Neuron (in vitro differentiated cells): ENCODE data around the gene INSYN2A.

Source experiments
- H2AFZ ChIP-seq: one replicate; pipeline ENCODE4 v1.6.1; 2013; ENCODE audit warnings: low read depth, mild to moderate bottlenecking, inconsistent platforms, low read length, moderate library complexity
- H3K27me3 ChIP-seq: one replicate; pipeline ENCODE4 v1.6.1; 2013; ENCODE audit warnings: low read length; ENCODE audit not compliant: insufficient read depth
- H3K36me3 ChIP-seq: one replicate; pipeline ENCODE4 v1.6.1; 2013; ENCODE audit warnings: low read length; ENCODE audit not compliant: insufficient read depth
- H3K4me1 ChIP-seq: one replicate; pipeline ENCODE4 v1.6.1; 2013; ENCODE audit warnings: low read length; ENCODE audit not compliant: insufficient read depth
- H3K4me3 ChIP-seq: 2 replicates; pipeline ENCODE4 v1.5.1; 2013; ENCODE audit warnings: mild to moderate bottlenecking, low read length, moderate library complexity
- H3K9me3 ChIP-seq: one replicate; pipeline ENCODE4 v1.6.1; 2013; ENCODE audit warnings: low read length

The INSYN2A gene

DNA sequence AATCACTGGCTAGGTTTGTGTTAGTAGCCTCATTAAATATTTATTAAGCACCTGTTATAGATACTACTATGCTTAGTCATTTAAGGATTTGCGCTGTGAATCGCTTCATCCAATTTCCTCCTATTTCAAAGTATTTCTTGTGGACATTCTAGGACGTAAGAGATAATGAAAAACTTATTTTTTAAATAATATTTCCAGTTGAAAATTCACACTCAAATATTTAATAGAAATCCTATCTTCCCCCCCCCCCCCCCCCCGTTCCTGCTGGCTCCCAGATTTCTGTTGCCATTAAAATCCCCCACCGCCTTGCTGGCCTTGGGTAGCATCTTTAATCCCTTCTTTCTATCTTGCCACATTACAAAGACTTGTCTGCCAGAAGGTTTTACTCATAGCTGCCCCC, 6.0 kb downstream of the INSYN2A start:
- Histone ChIP-seq H2AFZ (no peak overlapping the region), H3K4me1 (no peaks in the 10 kb centered on the region), H3K4me3 (no peak overlapping the region), H3K27me3 (no peaks in the 10 kb centered on the region), H3K9me3 (no peaks in the 10 kb centered on the region), H3K36me3 (no peaks in the 10 kb centered on the region)

DNA sequence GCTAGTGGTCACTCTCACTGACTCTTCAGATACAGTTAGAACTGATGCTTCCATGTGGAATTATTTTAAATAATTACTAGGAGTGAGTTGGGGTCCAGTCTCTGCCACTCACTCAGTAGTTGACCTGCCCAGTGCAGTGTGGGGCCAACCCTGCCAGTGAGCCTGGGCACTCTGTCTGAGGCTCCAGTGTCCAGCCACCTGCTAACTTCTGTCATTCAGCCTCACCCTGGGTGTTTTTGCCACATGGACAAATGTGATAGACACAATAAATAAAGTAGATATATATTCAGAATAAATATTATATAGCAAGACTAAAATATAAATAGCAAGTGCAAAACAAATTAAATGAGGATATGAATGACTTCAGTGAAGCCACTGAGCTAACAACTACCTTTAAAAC, 7.2 kb downstream of the INSYN2A start:
- Histone ChIP-seq H3K9me3 (peaks cover 3% of the 10 kb centered on the region), H2AFZ (no peak overlapping the region), H3K4me3 (no peak overlapping the region), H3K4me1 (no peaks in the 10 kb centered on the region), H3K27me3 (no peaks in the 10 kb centered on the region), H3K36me3 (no peaks in the 10 kb centered on the region)

DNA sequence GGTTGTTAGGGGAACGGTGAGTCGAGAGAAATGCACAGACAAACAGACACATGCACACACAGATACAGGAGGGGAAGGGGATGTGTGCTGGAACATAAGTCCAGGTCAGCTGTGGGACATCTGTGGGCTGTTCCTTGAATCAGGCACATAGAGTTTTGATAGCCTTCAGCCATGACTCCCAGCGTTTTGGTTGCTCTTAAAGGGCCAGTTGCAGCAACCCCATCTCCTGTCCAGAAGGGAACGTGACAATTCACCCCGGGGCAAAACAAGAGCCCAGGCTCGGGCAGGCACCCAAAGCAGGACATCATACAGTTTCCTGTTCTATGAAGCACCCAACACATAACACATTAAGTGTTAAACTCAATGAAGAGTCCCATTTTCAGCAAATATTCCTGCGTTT, 9.6 kb downstream of the INSYN2A start:
- no peaks in the 10 kb centered on the region for H3K27me3 ChIP-seq
- H3K4me1 ChIP-seq: no peaks in the 10 kb centered on the region
- H2AFZ ChIP-seq: no peak overlapping the region
- H3K36me3 ChIP-seq: no peaks in the 10 kb centered on the region
- H3K9me3 ChIP-seq: peaks cover 3% of the 10 kb centered on the region
- H3K4me3 ChIP-seq: no peak overlapping the region

DNA sequence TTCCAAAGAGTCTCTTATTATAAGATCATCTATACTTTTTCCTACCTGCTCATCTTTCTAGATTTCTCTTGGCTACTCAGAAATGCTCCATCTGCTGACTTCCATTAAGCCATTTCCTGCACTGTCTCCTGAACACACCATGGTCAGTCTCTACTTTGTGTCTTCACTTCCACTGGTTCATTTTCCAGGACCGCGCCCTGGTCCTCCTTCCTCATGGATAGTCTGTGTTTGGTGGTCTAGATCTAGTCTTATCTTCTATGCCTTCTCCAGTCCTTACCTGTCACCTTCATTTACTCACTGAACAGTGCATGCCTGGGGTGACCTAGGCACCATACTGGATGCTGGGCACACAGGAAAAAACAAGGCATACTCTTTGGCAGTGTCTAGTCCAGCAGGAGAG, 11.8 kb downstream of the INSYN2A start:
- Histone ChIP-seq H3K9me3 (peaks cover 3% of the 10 kb centered on the region), H3K4me3 (no peak overlapping the region), H3K4me1 (no peaks in the 10 kb centered on the region), H3K36me3 (no peaks in the 10 kb centered on the region), H2AFZ (no peak overlapping the region), H3K27me3 (no peaks in the 10 kb centered on the region)

DNA sequence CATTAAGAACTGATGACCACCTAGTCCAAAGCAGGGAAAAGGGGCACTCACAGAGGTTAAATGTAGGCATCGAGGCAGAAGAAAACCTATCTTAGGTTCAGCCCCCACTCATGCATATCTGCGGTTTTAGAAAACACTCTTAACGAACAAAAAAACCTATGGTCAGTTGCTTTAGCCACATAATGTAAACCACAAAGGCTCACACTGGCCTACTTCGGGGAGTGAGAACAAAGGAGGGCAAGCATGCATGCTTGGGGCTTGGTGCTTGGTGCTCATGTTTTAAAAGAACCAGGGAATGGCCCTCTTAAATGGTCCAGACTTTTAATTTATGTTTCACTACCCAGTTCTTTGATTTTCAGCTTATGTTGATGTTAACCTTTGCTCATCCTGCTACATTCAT, 14.2 kb downstream of the INSYN2A start:
- no peaks in the 10 kb centered on the region for H3K4me1 ChIP-seq
- H3K36me3 ChIP-seq: no peaks in the 10 kb centered on the region
- peaks cover 3% of the 10 kb centered on the region for H3K9me3 ChIP-seq
- H2AFZ ChIP-seq: no peak overlapping the region
- H3K27me3 ChIP-seq: no peaks in the 10 kb centered on the region
- H3K4me3 ChIP-seq: no peak overlapping the region

DNA sequence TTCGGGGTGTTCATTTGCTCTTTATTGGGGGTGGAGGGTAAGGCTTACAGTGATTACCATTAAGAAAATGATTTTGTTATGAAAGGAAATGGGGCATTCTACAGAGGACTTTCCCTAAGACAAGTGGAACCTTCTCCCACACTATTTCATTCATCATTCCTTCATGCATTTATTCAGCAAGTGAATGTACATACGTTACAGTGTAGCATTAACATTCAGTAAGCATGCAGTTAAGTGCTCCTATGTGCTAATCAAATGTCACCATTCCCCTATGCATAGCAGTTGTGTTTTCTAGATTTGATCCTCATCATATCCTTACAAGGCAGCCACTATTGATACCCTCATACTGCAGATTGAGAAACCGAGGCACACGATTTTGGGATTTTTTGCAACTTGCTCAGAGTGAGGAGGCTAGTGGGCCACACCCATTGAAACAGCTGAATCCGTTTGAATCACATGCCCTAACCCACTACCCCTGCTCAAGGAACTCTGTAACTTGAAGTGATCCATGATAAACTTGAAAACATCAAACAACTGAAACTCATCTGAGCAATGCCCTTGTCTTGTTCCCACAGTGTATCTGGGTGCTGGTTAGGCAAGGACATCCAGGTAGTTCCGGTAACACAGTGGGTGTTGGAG, 16.7 kb downstream of the INSYN2A start:
- Histone ChIP-seq H3K9me3 (peaks cover 1% of the 10 kb centered on the region), H3K4me1 (no peaks in the 10 kb centered on the region), H3K27me3 (no peaks in the 10 kb centered on the region), H2AFZ (no peak overlapping the region), H3K36me3 (no peaks in the 10 kb centered on the region), H3K4me3 (no peak overlapping the region)

DNA sequence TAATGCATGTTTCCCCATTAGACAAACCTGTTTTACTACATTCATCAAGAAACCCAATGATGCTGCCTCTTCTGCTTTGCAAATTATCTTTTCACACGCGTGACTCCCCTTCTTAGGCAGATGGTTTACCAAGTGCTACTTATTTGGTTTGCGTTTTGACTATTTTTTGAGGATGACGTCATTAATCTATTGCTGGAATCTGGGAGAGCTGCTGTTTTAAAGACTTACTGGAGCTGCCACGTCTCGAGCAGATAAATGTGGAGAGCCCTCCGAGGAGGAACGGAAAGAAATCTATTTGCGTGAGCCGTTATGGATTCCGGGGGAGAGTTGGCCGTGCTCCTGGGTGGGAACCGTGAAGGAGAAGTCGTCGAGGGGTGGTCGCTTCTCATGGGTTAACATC, 19.7 kb downstream of the INSYN2A start:
- Histone ChIP-seq H3K4me1 (no peaks in the 10 kb centered on the region), H3K9me3 (no peaks in the 10 kb centered on the region), H3K4me3 (no peak overlapping the region), H3K27me3 (no peaks in the 10 kb centered on the region), H2AFZ (no peak overlapping the region), H3K36me3 (peaks cover 11% of the 10 kb centered on the region)

DNA sequence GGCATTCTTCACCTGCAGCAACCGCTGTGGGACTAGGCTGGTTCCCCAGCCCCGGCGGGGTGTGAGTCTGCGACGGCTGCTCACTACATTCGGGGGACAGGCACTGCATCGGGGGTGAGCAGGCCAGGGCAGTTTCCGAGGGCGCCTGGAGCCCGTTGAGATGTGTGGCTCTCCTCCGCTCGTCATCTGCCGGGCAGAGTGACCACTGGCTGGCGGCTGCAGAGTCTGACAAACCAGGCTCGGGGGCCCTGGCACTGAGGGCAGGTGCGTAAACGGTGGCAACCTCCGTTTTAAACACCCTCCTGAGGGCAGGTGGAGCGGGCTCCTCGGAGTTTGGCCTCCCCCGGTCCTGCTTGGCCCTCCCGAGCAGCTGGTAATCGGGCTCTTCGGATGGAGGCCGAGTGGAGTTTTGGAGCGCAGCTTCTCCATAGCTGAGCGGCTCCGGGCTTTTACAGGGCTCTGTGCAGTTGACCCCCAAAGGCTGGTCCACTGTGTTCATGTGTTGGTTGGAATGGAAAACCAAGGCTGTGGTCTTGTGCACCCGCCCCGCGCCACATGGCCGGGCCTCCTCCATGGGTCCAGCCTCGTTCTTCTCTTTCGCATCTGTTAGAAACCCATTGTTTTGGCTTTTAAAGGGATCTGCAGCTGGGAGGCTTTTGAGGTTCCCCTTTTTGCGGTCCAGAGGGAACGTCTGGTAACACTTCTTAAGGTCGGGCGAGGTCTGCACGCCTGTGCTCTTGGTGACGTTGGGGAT, 20.9 kb downstream of the INSYN2A start:
- Histone ChIP-seq H3K4me1 (no peaks in the 10 kb centered on the region), H3K9me3 (no peaks in the 10 kb centered on the region), H3K27me3 (no peaks in the 10 kb centered on the region), H2AFZ (no peak overlapping the region), H3K36me3 (peaks cover 11% of the 10 kb centered on the region), H3K4me3 (no peak overlapping the region)

DNA sequence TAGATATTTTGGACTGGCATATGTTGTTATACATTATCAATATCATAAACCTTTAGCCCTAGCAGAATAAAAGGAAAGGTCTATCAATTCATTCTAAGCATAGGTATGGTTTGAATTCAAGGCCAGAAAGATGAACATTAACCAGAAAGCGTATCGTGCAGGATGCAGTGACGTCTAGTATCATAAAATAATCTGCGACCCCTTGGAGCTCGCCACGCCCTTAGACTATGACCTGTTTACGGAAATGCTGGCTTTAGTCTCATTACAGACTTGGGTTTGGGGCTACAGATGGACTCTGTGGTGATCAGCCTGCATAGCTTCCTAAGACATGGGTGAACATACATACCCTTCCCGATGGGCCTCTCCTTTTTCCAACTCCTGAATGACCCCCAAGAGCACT, 21.5 kb downstream of the INSYN2A start:
- H2AFZ ChIP-seq: no peak overlapping the region
- H3K9me3 ChIP-seq: no peaks in the 10 kb centered on the region
- H3K4me1 ChIP-seq: no peaks in the 10 kb centered on the region
- H3K4me3 ChIP-seq: no peak overlapping the region
- H3K27me3 ChIP-seq: no peaks in the 10 kb centered on the region
- peaks cover 11% of the 10 kb centered on the region for H3K36me3 ChIP-seq

DNA sequence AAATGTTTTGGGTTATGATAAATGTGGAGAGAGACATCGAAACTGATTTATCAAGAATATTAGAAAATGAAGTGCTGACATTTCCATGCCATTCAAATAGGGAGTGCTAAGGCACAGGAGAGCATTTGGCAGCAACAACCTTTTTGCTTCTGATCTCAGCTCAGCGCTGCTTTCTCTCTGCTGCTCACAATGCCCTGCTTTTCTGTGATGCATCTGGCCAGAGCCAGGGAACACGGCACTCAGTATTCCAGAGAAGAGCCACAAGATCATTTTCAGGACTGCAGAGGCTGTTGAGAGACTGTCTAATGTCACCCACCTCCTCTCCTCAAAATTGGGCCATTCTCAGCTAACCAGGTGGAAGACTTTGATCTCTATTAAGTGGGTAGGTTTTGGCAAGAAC, 28.1 kb downstream of the INSYN2A start:
- H3K27me3 ChIP-seq: no peaks in the 10 kb centered on the region
- peaks cover 6% of the 10 kb centered on the region for H3K36me3 ChIP-seq
- H2AFZ ChIP-seq: no peak overlapping the region
- no peak overlapping the region for H3K4me3 ChIP-seq
- H3K4me1 ChIP-seq: no peaks in the 10 kb centered on the region
- no peaks in the 10 kb centered on the region for H3K9me3 ChIP-seq

DNA sequence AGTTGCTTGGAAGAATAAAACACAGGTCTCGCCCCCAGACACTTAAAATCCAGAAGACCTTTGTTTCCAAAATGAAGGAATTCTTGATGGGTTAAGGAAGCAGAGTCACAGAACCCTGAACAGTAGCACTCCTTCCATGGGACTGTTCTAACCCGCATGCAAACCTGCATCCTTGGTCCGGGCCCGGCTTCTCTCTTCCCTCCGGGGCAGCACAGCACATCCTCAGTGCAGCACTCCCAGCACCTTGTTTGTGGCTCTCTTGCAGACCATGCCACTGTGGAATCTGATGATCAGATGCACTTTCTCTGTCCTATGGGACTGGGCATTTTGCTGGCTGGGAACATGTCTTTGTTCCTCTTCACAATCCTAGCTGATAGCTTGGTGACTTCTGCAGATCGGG, 33.5 kb downstream of the INSYN2A start:
- no peak overlapping the region for H3K4me3 ChIP-seq
- H3K27me3 ChIP-seq: no peaks in the 10 kb centered on the region
- no peak overlapping the region for H2AFZ ChIP-seq
- no peaks in the 10 kb centered on the region for H3K9me3 ChIP-seq
- H3K4me1 ChIP-seq: peaks cover 2% of the 10 kb centered on the region
- no peaks in the 10 kb centered on the region for H3K36me3 ChIP-seq

DNA sequence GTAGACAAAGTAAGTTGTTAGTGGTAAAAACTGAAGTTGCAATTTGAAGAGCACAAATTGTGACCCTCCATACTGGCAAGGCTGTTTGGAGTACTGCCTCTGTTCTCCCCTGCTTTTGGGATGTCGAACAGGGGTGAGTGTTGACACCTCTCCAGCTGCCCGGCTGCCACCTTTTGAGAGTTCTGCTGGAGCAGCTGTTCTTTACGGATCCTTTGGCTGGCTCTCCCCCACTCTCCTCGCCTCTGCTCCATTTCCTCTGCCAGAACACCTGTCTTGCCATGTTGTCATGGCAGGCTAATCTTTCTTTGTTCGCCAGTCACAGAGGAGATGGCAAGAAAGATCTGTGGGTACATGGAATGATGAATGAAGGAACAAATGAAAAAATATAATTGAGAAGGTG, 34.9 kb downstream of the INSYN2A start:
- Histone ChIP-seq H3K4me1 (peaks cover 8% of the 10 kb centered on the region), H3K27me3 (no peaks in the 10 kb centered on the region), H3K9me3 (no peaks in the 10 kb centered on the region), H3K4me3 (no peak overlapping the region), H3K36me3 (no peaks in the 10 kb centered on the region), H2AFZ (no peak overlapping the region)

DNA sequence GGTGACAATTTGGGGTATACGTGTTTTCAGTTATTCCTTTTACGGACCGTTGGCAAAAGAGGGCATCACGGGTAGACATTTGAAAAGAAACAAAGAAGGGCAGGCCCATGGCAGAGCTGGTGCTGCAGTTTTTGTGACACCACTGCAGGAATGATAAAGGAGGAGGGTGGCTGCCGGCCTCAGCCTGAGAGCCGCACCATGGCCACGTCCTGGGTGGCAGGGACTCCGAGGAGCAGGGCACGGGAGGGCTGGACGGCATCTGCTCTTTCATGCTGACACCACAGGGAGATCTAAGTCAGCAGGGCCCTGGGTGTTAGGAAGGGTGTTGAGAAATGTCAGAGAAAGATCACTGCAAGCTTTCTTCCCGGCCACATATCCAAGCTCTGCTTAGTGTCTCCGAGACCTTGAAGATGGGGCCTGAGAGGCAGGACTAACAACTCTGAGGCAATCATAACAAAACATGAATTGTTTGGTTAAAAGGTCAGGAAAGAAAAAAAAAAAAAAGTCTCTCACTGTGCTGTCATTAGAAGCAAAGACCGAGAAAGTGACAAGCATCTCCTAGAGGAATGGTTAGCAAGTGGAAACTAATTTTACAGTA, 36.6 kb downstream of the INSYN2A start:
- Histone ChIP-seq H3K36me3 (no peaks in the 10 kb centered on the region), H3K4me1 (peaks cover 8% of the 10 kb centered on the region), H2AFZ (no peak overlapping the region), H3K4me3 (no peak overlapping the region), H3K9me3 (no peaks in the 10 kb centered on the region), H3K27me3 (no peaks in the 10 kb centered on the region)
